ENCODE results near the gene LTO1.

Gene LTO1

GRCh38 chr11:69657456-69657910 lies 17.7 kb downstream of the LTO1 start:
- no peak for TF ChIP-seq CTCF (conservative IDR thresholded peaks at IDR 0.05; ENCODE audit: low read length)
- no peak overlapping the region for H3K4me3 ChIP-seq (ENCODE audit: low read length)
- DNase-seq (ENCODE audit: low read depth): no peak

- no peak overlapping the region for H3K4me3 ChIP-seq (ENCODE audit: low read length)
- DNase-seq (ENCODE audit: low read depth): no peak
- TF ChIP-seq CTCF (conservative IDR thresholded peaks at IDR 0.05; ENCODE audit: low read length): no peak
Observed at GRCh38 chr11:69656536-69657455, 18.4 kb downstream of the LTO1 start.

- TF ChIP-seq CTCF (conservative IDR thresholded peaks at IDR 0.05; ENCODE audit: low read length): no peak
- H3K4me3 ChIP-seq (ENCODE audit: low read length): no peak overlapping the region
- DNase-seq (ENCODE audit: low read depth): no peak
Observed at GRCh38 chr11:69655479-69656428, 19.4 kb downstream of the LTO1 start.

- no peak for DNase-seq (ENCODE audit: low read depth)
- H3K4me3 ChIP-seq (ENCODE audit: low read length): no peak overlapping the region
- TF ChIP-seq CTCF (conservative IDR thresholded peaks at IDR 0.05; ENCODE audit: low read length): no peak
Observed at GRCh38 chr11:69654660-69655478, 20.3 kb downstream of the LTO1 start.

GRCh38 chr11:69654001-69654659 lies 21.0 kb downstream of the LTO1 start:
- no peak for TF ChIP-seq CTCF (conservative IDR thresholded peaks at IDR 0.05; ENCODE audit: low read length)
- DNase-seq (ENCODE audit: low read depth): no peak
- H3K4me3 ChIP-seq (ENCODE audit: low read length): no peak overlapping the region

GRCh38 chr11:69653406-69653960 lies 21.7 kb downstream of the LTO1 start:
- no peak for DNase-seq (ENCODE audit: low read depth)
- H3K4me3 ChIP-seq (ENCODE audit: low read length): no peak overlapping the region
- TF ChIP-seq CTCF (conservative IDR thresholded peaks at IDR 0.05; ENCODE audit: low read length): no peak

All from AG10803 (cell line).